NCI-H2029 treated with DMSO at 0.1 percent for 48 hours (cell line): ENCODE data around the gene ZNF337.

Source experiments
- DNase-seq: peaks from one replicate; lab custom pipeline; 2025; lab: John Stamatoyannopoulos, UW

The ZNF337 gene

GRCh38 chr20:25629816-25630499, 66.7 kb downstream of the ZNF337 start:
- no peak for DNase-seq

- no peak for DNase-seq
These were observed 69.9 kb downstream of the ZNF337 start for GRCh38 chr20:25626779-25627178.

- DNase-seq: peak; percentile 50
These were observed 72.1 kb downstream of the ZNF337 start for GRCh38 chr20:25624500-25624939.
